Right ventricle myocardium inferior (tissue), 1 donor: Measurements from ENCODE around the gene TP53I11. TPM values are rescaled to one million over a fixed set of nuclear protein-coding genes. Genes with fewer than 3 reads are reported as not detected.

Experiments
- ATAC-seq: fragments of 200-7000 bp; cut with Tn5 transposase; one replicate; pipeline ENCODE4 v1.9.1; 2020; ENCODE audit warnings: mild to moderate bottlenecking, moderate library complexity
- DNase-seq: peaks from one replicate; pipeline ENCODE4 v3.0.0; 2021; ENCODE audit errors: missing footprints
- intact Hi-C: fragments of 100-400 bp; cut with DNase I; formaldehyde crosslinking; loops from one replicate; pipeline ENCODE4 v1.11.0; 2022
- total RNA-seq: library from RNA; stranded (reverse); fragmentation: NEBNext Ultra II Directional; extraction: Animal tissue kit (Norgen Biotek cat#: 25700); gene quantifications from one replicate; pipeline ENCODE4 v1.2.1, GENCODE V29; 2021
- donor health status: DM: no; HTN: yes; CAD: no; lungs with severe emphysema.

Gene TP53I11
- total RNA-seq, 1 donor from 2014 or later: 59.1 TPM

GRCh38 chr11:44980533-44981427 lies 30.1 kb upstream of the TP53I11 start:
- intact Hi-C loops: no loop called here
- ATAC-seq (no peak), DNase-seq (no peak)

DNA sequence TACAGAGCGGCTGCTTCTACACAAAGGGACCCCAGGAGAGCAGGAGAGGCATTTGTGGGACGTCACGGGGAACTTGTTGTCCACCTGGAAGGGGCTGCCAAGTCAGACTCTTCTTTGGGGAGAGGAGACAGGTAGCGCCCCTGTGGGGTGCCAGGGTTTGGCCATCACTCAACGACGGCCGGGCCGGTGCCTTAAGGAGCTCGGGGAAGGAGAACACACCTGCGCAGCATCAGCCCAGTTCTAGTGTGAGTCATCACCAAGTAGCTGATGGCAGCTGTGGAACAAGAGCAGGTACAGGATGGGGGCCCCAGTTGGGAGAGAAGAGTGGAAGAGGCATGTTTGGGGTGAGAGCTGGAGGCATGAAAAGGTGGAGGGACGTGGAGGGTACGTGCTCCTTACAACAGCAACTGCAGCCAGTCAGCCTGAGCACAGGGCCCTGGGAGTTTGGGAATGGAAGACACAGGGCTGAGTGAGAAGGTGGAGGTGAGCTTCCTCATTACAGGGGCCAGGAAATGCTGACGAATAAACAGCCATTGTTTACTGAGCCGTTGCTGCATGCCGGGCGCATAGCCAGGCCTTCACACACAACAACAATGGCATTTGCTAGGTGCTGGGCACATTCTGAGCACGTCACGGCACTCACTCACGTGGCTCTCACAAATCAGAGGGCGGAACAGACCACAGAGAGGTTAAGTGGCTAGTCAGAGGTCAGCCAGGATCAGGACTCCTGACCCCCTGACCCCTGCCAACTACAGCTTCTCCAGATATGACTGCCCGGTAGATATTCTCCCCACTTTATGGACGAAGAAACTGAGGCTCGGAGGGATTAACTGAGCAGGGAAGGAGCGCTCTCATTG lies 29.1 kb upstream of the TP53I11 start:
- no peak for ATAC-seq
- intact Hi-C loops: no loop called here
- DNase-seq: no peak

- DNase-seq (no peak), ATAC-seq (no peak)
These were observed 28.3 kb upstream of the TP53I11 start for GRCh38 chr11:44978961-44979331.

DNA sequence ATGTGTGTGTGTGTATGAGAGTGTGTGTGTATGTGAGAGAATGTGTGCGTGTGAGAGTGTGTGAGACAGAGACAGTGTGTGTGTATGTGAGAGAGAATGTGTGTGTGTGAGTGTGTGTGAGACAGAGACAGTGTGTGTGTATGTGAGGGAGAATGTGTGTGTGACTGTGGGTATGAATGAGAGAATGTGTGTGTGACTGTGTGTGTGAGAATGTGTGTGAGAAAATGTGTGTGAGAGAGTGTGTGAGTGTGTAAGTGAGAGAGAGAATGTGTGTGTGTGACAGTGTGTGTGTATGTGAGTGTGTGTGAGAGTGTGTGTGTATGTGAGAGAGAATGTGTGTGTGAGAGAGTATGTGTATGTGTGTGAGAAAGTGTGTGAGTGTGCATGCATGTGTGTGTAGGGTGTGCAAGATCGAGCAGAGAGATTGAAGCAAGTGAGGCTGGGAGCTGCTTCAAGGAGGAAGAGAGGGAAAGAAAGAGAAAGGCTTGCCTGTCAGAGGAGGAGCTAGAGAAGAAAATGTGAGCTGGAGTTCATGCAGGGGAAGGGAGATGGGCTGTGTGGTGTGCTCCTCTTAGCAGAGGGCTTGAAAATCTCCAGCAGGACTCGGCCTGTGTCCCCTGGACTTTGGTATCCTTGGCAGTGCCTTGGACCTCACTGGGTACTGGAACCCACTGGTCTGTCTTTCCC lies 27.7 kb upstream of the TP53I11 start:
- no peak for ATAC-seq
- intact Hi-C loops: no loop called here
- no peak for DNase-seq

More at GRCh38 chr11:44978961-44979331, 28.3 kb upstream of the TP53I11 start:
- intact Hi-C loops: no loop called here

GRCh38 chr11:44977493-44977984 lies 26.9 kb upstream of the TP53I11 start:
- intact Hi-C loops: no loop called here
- DNase-seq (no peak), ATAC-seq (no peak)

- intact Hi-C loops: no loop called here
- no peak for ATAC-seq
- DNase-seq: no peak
These were observed 25.9 kb upstream of the TP53I11 start for GRCh38 chr11:44976576-44976975.

- ATAC-seq: no peak
- intact Hi-C loops: no loop called here
- DNase-seq: no peak
These were observed 23.8 kb upstream of the TP53I11 start for GRCh38 chr11:44974402-44975000.

DNA sequence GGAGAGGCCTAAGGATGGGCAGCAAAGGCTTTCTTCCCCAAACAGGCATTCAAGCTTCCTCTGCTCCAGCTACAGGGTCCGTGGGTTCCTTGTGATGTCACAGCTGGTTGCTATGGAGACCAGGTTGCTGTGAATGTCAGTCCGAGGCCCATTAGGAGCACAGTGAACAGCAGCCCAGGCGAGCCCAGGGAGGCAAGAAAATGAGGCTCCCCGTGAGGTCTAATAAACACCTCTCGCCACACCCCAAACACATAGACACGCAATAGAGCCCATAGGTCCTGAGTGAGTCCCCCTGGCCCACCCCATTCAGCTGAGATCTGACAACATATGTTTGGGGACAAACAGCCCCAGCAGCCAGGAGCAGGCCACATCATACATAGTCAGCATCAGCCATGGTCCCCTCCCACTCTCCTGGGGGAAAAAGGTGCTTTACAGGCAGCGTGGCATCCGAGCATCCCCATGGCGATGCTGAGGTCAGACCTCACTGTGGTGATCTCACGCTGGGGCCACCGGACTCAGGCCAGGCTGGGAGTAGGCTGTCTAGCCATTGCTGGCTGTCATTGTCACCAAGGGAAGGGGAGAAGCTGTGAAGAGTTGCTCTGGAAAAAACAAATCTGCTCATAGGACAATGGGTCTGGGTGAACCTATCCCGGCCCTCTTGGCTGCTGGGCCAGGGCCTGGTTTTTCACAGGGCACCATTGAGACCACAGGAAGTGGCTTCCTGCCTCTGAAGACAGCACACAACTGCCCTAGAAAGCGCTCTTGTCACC lies 23.1 kb upstream of the TP53I11 start:
- intact Hi-C loops: no loop called here
- no peak for ATAC-seq

GRCh38 chr11:44972746-44973435 lies 22.2 kb upstream of the TP53I11 start:
- DNase-seq (peak; percentile 53), ATAC-seq (peak; percentile 38)
- intact Hi-C loops: no loop called here

More for the DNA sequence above, 23.1 kb upstream of the TP53I11 start:
- DNase-seq: no peak

- intact Hi-C loops: no loop called here
- no peak for DNase-seq
- ATAC-seq: peak; percentile 12
These were observed 20.5 kb upstream of the TP53I11 start for GRCh38 chr11:44971185-44971584.

GRCh38 chr11:44970293-44970692 lies 19.6 kb upstream of the TP53I11 start:
- no peak for DNase-seq
- no peak for ATAC-seq
- intact Hi-C loops: no loop called here

- no peak for ATAC-seq
- intact Hi-C loops: no loop called here
These were observed 19.1 kb upstream of the TP53I11 start for GRCh38 chr11:44969651-44970252.

GRCh38 chr11:44968510-44968909 lies 17.8 kb upstream of the TP53I11 start:
- ATAC-seq: no peak
- no peak for DNase-seq
- intact Hi-C loops: no loop called here

More at GRCh38 chr11:44969651-44970252, 19.1 kb upstream of the TP53I11 start:
- DNase-seq: no peak

- no peak for ATAC-seq
- DNase-seq: no peak
- intact Hi-C loops: no loop called here
These were observed 17.3 kb upstream of the TP53I11 start for GRCh38 chr11:44967930-44968496.

GRCh38 chr11:44966694-44967093 lies 16.0 kb upstream of the TP53I11 start:
- ATAC-seq (no peak), DNase-seq (no peak)
- intact Hi-C loops: no loop called here

GRCh38 chr11:44964526-44965209 lies 14.0 kb upstream of the TP53I11 start:
- ATAC-seq (no peak), DNase-seq (peak; percentile 25)
- intact Hi-C loops: no loop called here
